Neural progenitor cell (in vitro differentiated cells): ENCODE results near the gene ACOXL. TPM values are rescaled to one million over a fixed set of nuclear protein-coding genes. Genes with fewer than 3 reads are reported as not detected.

Source experiments
- DNase-seq: peaks from one replicate; pipeline ENCODE4 v3.0.0-alpha.2; 2016; ENCODE audit warnings: low spot score
- H2AFZ ChIP-seq: fragments of 200-600 bp; sonication (generic); replicated peaks from 2 replicates; pipeline ENCODE4 v1.6.1; 2016; ENCODE audit warnings: antibody characterized with exemption
- H3F3A ChIP-seq: fragments of 200-600 bp; sonication (generic); 2 replicates; pipeline ENCODE4 v1.6.1; 2016; ENCODE audit warnings: antibody characterized with exemption, low read depth
- H3K27ac ChIP-seq: fragments of 200-600 bp; sonication (generic); 2 replicates; pipeline ENCODE4 v1.5.1; 2016; ENCODE audit warnings: mild to moderate bottlenecking
- H3K27me3 ChIP-seq: fragments of 200-600 bp; sonication (generic); 2 replicates; pipeline ENCODE4 v1.6.1; 2016; ENCODE audit warnings: mild to moderate bottlenecking, moderate library complexity
- H3K36me3 ChIP-seq: fragments of 200-600 bp; sonication (generic); 2 replicates; pipeline ENCODE4 v1.5.1; 2016
- H3K4me1 ChIP-seq: fragments of 200-600 bp; sonication (generic); 2 replicates; pipeline ENCODE4 v1.6.1; 2016; ENCODE audit warnings: mixed run types
- H3K4me2 ChIP-seq: fragments of 200-600 bp; sonication (generic); 2 replicates; pipeline ENCODE4 v1.6.1; 2016
- H3K4me3 ChIP-seq: fragments of 200-600 bp; sonication (generic); 2 replicates; pipeline ENCODE4 v1.5.1; 2016
- H3K79me2 ChIP-seq: fragments of 200-600 bp; sonication (generic); 2 replicates; pipeline ENCODE4 v1.6.1; 2016; ENCODE audit warnings: low read depth
- H3K9ac ChIP-seq: fragments of 200-600 bp; sonication (generic); 2 replicates; pipeline ENCODE4 v1.6.1; 2016
- H3K9me3 ChIP-seq: fragments of 200-600 bp; sonication (generic); 2 replicates; pipeline ENCODE4 v1.5.1; 2016; ENCODE audit warnings: low read depth
- H4K20me1 ChIP-seq: fragments of 200-600 bp; sonication (generic); 2 replicates; pipeline ENCODE4 v1.6.1; 2016; ENCODE audit warnings: low read depth
- H3K27ac Mint-ChIP-seq: 3 replicates; pipeline ENCODE4 v1.8.0; 2021; ENCODE audit warnings: mixed read lengths
- H3K27me3 Mint-ChIP-seq: 2 replicates; pipeline ENCODE4 v1.8.0; 2022; ENCODE audit warnings: low read depth, mild to moderate bottlenecking, inconsistent platforms, moderate library complexity, mixed read lengths; ENCODE audit not compliant: insufficient read depth
- H3K36me3 Mint-ChIP-seq: 3 replicates; pipeline ENCODE4 v1.8.0; 2021; ENCODE audit warnings: mixed read lengths
- H3K4me1 Mint-ChIP-seq: 3 replicates; pipeline ENCODE4 v1.8.0; 2021; ENCODE audit warnings: mixed read lengths
- H3K4me3 Mint-ChIP-seq: 3 replicates; pipeline ENCODE4 v1.8.0; 2021; ENCODE audit warnings: mild to moderate bottlenecking, moderate library complexity, mixed read lengths
- H3K9me3 Mint-ChIP-seq: 3 replicates; pipeline ENCODE4 v1.8.0; 2020; ENCODE audit warnings: mixed read lengths
- EZH2 ChIP-seq: fragments of 200-600 bp; sonication (generic); IDR thresholded peaks from 2 replicates; pipeline ENCODE4 v1.6.1; 2017; ENCODE audit warnings: antibody characterized with exemption, mild to moderate bottlenecking, moderate library complexity
- EZH2phosphoT487 ChIP-seq: fragments of 200-600 bp; sonication (generic); IDR thresholded peaks from 2 replicates; pipeline ENCODE4 v1.6.1; 2017; ENCODE audit warnings: antibody characterized with exemption
- total RNA-seq: library from RNA; depleted of rRNA; stranded (reverse); fragments of >200 nt; gene quantifications from 2 replicates; pipeline ENCODE4 v1.2.3, GENCODE V29; 2015; ENCODE audit warnings: low replicate concordance
- TF ChIP-seq, protein P1 (sequence below): fragments of 200-600 bp; sonication (generic); IDR thresholded peaks from 2 replicates; pipeline ENCODE4 v1.5.1; 2017; ENCODE audit warnings: antibody characterized with exemption, mild to moderate bottlenecking

Gene ACOXL
- total RNA-seq, 1 donor from 2014 or later = 2.9 TPM

DNA sequence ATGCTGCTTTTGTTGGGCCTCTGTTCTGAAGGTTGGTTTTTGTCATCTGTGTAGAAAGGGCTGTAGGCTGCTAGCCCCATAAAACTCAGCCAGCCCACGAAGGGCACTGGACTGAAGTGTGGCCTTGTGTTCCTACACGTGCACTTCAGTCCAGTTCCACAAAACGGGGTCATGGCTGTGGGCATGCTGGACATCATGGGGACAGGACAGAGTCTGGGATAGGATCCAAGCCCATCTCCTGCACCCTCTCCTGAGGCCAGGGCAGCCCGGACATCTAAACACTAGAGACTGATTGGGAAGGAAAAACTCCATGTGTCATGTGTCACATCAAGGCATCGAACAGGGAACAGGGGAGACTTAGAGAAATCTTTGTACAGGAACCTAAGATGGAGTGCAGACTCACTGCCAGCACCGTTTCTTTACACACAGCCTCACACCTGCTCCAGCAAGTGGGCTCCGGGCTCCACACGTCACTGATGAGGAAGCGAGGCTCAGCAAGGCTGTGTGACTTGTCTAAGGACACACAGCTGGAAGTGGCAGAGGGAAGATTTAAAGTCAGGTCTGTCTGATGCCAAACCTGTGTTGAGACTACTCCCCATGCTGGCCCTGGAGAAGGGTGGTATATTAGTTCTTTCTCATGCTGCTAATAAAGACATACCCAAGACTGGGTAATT is 313.5 kb downstream of the ACOXL start:
- Histone ChIP-seq H3F3A (no peaks in the 10 kb centered on the region), H3K36me3 (no peaks in the 10 kb centered on the region), H3K27me3 (no peaks in the 10 kb centered on the region), H3K27ac (no peak overlapping the region), H3K4me2 (no peak overlapping the region), H2AFZ (no peak overlapping the region), H4K20me1 (no peaks in the 10 kb centered on the region), H3K4me3 (no peak overlapping the region), H3K79me2 (no peaks in the 10 kb centered on the region), H3K4me1 (peaks cover 8% of the 10 kb centered on the region), H3K9ac (no peak overlapping the region), H3K9me3 (no peaks in the 10 kb centered on the region)
- no peaks in the 10 kb centered on the region for H3K36me3 Mint-ChIP-seq
- no peak for TF ChIP-seq EZH2phosphoT487
- no peak for TF ChIP-seq EZH2
- TF ChIP-seq, protein P1, sequence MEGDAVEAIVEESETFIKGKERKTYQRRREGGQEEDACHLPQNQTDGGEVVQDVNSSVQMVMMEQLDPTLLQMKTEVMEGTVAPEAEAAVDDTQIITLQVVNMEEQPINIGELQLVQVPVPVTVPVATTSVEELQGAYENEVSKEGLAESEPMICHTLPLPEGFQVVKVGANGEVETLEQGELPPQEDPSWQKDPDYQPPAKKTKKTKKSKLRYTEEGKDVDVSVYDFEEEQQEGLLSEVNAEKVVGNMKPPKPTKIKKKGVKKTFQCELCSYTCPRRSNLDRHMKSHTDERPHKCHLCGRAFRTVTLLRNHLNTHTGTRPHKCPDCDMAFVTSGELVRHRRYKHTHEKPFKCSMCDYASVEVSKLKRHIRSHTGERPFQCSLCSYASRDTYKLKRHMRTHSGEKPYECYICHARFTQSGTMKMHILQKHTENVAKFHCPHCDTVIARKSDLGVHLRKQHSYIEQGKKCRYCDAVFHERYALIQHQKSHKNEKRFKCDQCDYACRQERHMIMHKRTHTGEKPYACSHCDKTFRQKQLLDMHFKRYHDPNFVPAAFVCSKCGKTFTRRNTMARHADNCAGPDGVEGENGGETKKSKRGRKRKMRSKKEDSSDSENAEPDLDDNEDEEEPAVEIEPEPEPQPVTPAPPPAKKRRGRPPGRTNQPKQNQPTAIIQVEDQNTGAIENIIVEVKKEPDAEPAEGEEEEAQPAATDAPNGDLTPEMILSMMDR = no peak
- peaks cover 4% of the 10 kb centered on the region for H3K9me3 Mint-ChIP-seq
- no peak overlapping the region for H3K27ac Mint-ChIP-seq
- no peak overlapping the region for H3K4me3 Mint-ChIP-seq
- peaks cover 17% of the 10 kb centered on the region for H3K4me1 Mint-ChIP-seq
- DNase-seq = no peak
- peaks cover 6% of the 10 kb centered on the region for H3K27me3 Mint-ChIP-seq

DNA sequence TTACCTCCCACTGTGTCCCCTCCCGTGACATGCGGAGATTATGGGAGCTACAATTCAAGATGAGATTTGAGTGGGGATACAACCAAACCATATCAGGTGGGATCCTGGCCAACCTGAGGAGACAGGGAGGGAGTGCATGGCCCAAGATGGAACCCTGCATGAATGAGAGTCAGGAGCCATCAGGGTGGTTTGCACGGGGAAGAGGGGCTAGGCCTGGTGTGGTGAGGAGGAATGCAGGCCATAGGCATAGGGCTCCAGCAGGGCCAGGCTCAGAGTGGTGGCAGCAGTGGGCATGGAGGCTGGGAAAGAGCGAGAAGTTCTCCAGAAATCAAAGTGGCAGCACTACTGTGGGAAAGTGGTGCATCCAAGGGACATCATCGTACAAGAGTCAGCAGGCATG is 314.3 kb downstream of the ACOXL start:
- peaks cover 4% of the 10 kb centered on the region for H3K9me3 Mint-ChIP-seq
- Histone ChIP-seq H3K4me1 (peaks cover 5% of the 10 kb centered on the region), H2AFZ (no peak overlapping the region), H3K27ac (no peak overlapping the region), H3K9me3 (no peaks in the 10 kb centered on the region), H3K36me3 (no peaks in the 10 kb centered on the region), H3K4me3 (no peak overlapping the region), H3K79me2 (no peaks in the 10 kb centered on the region), H3K4me2 (no peak overlapping the region), H3F3A (no peaks in the 10 kb centered on the region), H3K27me3 (no peaks in the 10 kb centered on the region), H4K20me1 (no peaks in the 10 kb centered on the region), H3K9ac (no peak overlapping the region)
- H3K36me3 Mint-ChIP-seq = no peaks in the 10 kb centered on the region
- H3K27ac Mint-ChIP-seq = no peak overlapping the region
- H3K27me3 Mint-ChIP-seq = peaks cover 6% of the 10 kb centered on the region
- H3K4me1 Mint-ChIP-seq = peaks cover 12% of the 10 kb centered on the region
- no peak for DNase-seq
- TF ChIP-seq EZH2phosphoT487 (no peak), EZH2 (no peak)
- TF ChIP-seq, protein P1 = no peak
- H3K4me3 Mint-ChIP-seq = no peak overlapping the region

DNA sequence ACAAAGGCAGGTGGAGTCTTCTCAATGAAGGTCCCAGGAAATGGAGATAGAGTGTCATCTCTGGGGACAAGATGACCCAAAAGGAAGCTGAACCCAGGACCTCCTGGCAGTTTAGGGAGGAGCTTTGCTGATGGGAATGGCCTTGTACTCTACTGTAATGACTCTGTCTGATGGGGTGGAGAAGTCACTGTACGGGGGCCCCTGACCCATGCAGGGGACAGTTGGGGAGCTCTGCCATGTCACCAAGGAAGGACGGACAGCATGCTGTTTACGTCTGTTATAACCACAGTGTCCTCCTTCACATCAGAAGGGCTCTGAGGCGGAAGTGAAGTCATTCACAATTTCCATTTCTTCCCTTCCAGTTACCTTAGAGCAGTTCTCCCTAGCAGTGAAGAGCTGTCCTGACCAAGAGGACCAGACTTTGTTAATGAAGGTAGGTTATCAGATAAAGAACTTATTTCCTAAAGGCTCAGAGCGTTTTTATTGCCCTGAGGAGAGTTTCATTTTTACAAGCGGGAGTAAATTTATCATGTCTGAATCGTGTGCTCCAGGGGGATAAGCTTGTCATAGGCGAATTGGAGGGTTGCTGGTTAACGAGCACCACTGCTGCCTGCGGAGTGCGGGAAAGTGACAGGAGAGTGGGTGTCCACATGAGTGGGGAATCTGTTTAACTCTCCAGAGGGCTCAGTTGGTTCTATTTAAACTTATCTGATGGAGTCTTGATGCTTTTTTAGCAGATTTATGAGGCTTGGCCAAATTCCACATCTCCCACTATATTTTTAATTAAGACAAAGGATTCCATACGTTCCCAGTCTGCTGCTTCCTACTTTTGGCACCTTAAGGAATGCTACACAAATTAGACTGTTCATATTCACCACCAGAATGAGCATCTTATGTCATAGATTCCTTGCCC is 316.7 kb downstream of the ACOXL start:
- H3K79me2 ChIP-seq = no peaks in the 10 kb centered on the region
- no peak overlapping the region for H2AFZ ChIP-seq
- H3K27ac ChIP-seq = no peak overlapping the region
- no peaks in the 10 kb centered on the region for H4K20me1 ChIP-seq
- H3K36me3 ChIP-seq = no peaks in the 10 kb centered on the region
- Mint-ChIP-seq H3K4me3 (no peak overlapping the region), H3K27ac (no peak overlapping the region), H3K36me3 (no peaks in the 10 kb centered on the region), H3K9me3 (peaks cover 6% of the 10 kb centered on the region), H3K27me3 (peaks cover 8% of the 10 kb centered on the region), H3K4me1 (peaks cover 7% of the 10 kb centered on the region)
- H3K9ac ChIP-seq = no peak overlapping the region
- H3K4me3 ChIP-seq = no peak overlapping the region
- H3F3A ChIP-seq = peaks cover 3% of the 10 kb centered on the region
- no peak for DNase-seq
- TF ChIP-seq EZH2phosphoT487 = no peak
- TF ChIP-seq, protein P1 = no peak
- TF ChIP-seq EZH2 = no peak
- no peak overlapping the region for H3K4me2 ChIP-seq
- H3K4me1 ChIP-seq = peaks cover 7% of the 10 kb centered on the region
- no peaks in the 10 kb centered on the region for H3K27me3 ChIP-seq
- H3K9me3 ChIP-seq = no peaks in the 10 kb centered on the region
